WTC11 (cell line): ENCODE results near the gene DENND4A. TPM values are rescaled to one million over a fixed set of nuclear protein-coding genes. Genes with fewer than 3 reads are reported as not detected.

ENCODE experiments used
- ATAC-seq: fragments of 200-7000 bp; cut with Tn5 transposase; 2 replicates; pipeline ENCODE4 v1.10.0; 2021; ENCODE audit warnings: mild to moderate bottlenecking, moderate library complexity
- CTCF ChIA-PET: fragments of 300-600 bp; sonication (Branson Sonifier 250); formaldehyde crosslinking; loops from one replicate; lab custom pipeline; 2021; ENCODE audit warnings: antibody characterized with exemption; lab: Charles Lee
- POLR2A ChIA-PET: fragments of 350-600 bp; sonication (Branson Sonifier 250); formaldehyde crosslinking; loops from one replicate; lab custom pipeline; 2021; ENCODE audit warnings: antibody characterized with exemption; lab: Charles Lee
- DNase-seq: peaks from one replicate; pipeline ENCODE4 v3.0.0; 2021; ENCODE audit warnings: low spot score
- H3K27ac Mint-ChIP-seq: 2 replicates; pipeline ENCODE4 v1.8.0; 2021; ENCODE audit warnings: mixed read lengths
- H3K27me3 Mint-ChIP-seq: 2 replicates; pipeline ENCODE4 v1.8.0; 2021; ENCODE audit warnings: low read depth, mild to moderate bottlenecking, moderate library complexity, mixed read lengths
- H3K36me3 Mint-ChIP-seq: 2 replicates; pipeline ENCODE4 v1.8.0; 2021; ENCODE audit warnings: mixed read lengths
- H3K4me1 Mint-ChIP-seq: 2 replicates; pipeline ENCODE4 v1.8.0; 2022; ENCODE audit warnings: mixed read lengths
- H3K4me3 Mint-ChIP-seq: 2 replicates; pipeline ENCODE4 v1.8.0; 2021; ENCODE audit warnings: mild to moderate bottlenecking, moderate library complexity, mixed read lengths
- H3K9me3 Mint-ChIP-seq: 2 replicates; pipeline ENCODE4 v1.8.0; 2021; ENCODE audit warnings: mixed read lengths
- ATF1 ChIP-seq: sonication (generic); formaldehyde crosslinking; IDR thresholded peaks from 2 replicates; pipeline ENCODE4 v1.8.1; 2023; ENCODE audit warnings: mild to moderate bottlenecking, moderate library complexity, missing genetic modification reagents
- CREB1 ChIP-seq: sonication (generic); formaldehyde crosslinking; IDR thresholded peaks from 2 replicates; pipeline ENCODE4 v1.8.0; 2023; ENCODE audit warnings: mild to moderate bottlenecking, missing genetic modification reagents
- CTCF ChIP-seq: fragments of 200-600 bp; IDR thresholded peaks from 2 replicates; pipeline ENCODE4 v1.8.0; 2022; ENCODE audit warnings: antibody characterized with exemption
- ESRRA ChIP-seq: sonication (generic); formaldehyde crosslinking; IDR thresholded peaks from 2 replicates; pipeline ENCODE4 v1.8.1; 2022; ENCODE audit warnings: mild to moderate bottlenecking, missing genetic modification reagents, borderline replicate concordance
- FOXJ3 ChIP-seq: sonication (generic); formaldehyde crosslinking; IDR thresholded peaks from 2 replicates; pipeline ENCODE4 v1.9.0; 2021; ENCODE audit warnings: missing genetic modification reagents, mild to moderate bottlenecking, borderline replicate concordance
- FOXP1 ChIP-seq: sonication (generic); formaldehyde crosslinking; IDR thresholded peaks from 2 replicates; pipeline ENCODE4 v1.8.0; 2022; ENCODE audit warnings: missing genetic modification reagents, mild to moderate bottlenecking, moderate library complexity, borderline replicate concordance
- KAT7 ChIP-seq: sonication (generic); formaldehyde crosslinking; IDR thresholded peaks from 2 replicates; pipeline ENCODE4 v1.8.1; 2023; ENCODE audit warnings: missing genetic modification reagents, mild to moderate bottlenecking, borderline replicate concordance
- MAX ChIP-seq: sonication (generic); formaldehyde crosslinking; IDR thresholded peaks from 2 replicates; pipeline ENCODE4 v1.8.0; 2022; ENCODE audit warnings: mild to moderate bottlenecking, missing genetic modification reagents
- PREB ChIP-seq: sonication (generic); formaldehyde crosslinking; IDR thresholded peaks from 2 replicates; pipeline ENCODE4 v1.8.1; 2022; ENCODE audit warnings: mild to moderate bottlenecking, missing genetic modification reagents, moderate library complexity, borderline replicate concordance
- RELA ChIP-seq: sonication (generic); formaldehyde crosslinking; IDR thresholded peaks from 2 replicates; pipeline ENCODE4 v1.8.1; 2022; ENCODE audit warnings: missing genetic modification reagents, mild to moderate bottlenecking, borderline replicate concordance
- SOX15 ChIP-seq: fragments of 250-450 bp; sonication (Bioruptor Pico); IDR thresholded peaks from 2 replicates; pipeline ENCODE4 v1.9.0; 2021; ENCODE audit warnings: mild to moderate bottlenecking
- SP1 ChIP-seq: sonication (generic); formaldehyde crosslinking; conservative IDR thresholded peaks from 2 replicates; pipeline ENCODE4 v1.8.1; 2022; ENCODE audit warnings: missing genetic modification reagents
- ZBTB21 ChIP-seq: sonication (generic); formaldehyde crosslinking; IDR thresholded peaks from 2 replicates; pipeline ENCODE4 v1.8.1; 2023; ENCODE audit warnings: mild to moderate bottlenecking, missing genetic modification reagents, borderline replicate concordance
- ZNF232 ChIP-seq: sonication (generic); formaldehyde crosslinking; IDR thresholded peaks from 2 replicates; pipeline ENCODE4 v1.8.0; 2022; ENCODE audit warnings: mild to moderate bottlenecking, missing genetic modification reagents
- ZNF317 ChIP-seq: sonication (generic); formaldehyde crosslinking; IDR thresholded peaks from 2 replicates; pipeline ENCODE4 v1.8.1; 2023; ENCODE audit warnings: low read depth, mild to moderate bottlenecking, moderate library complexity, missing genetic modification reagents, borderline replicate concordance
- ZNF423 ChIP-seq: fragments of 250-450 bp; sonication (Bioruptor Pico); IDR thresholded peaks from 2 replicates; pipeline ENCODE4 v2.1.2; 2022; ENCODE audit warnings: mild to moderate bottlenecking, moderate library complexity
- total RNA-seq: library from RNA; stranded (reverse); gene quantifications from 3 replicates; pipeline ENCODE4 v1.2.3, GENCODE V29; 2021
- TF ChIP-seq, protein P1 (sequence below): sonication (generic); formaldehyde crosslinking; IDR thresholded peaks from 2 replicates; pipeline ENCODE4 v1.8.0; 2022; ENCODE audit warnings: mild to moderate bottlenecking, missing genetic modification reagents
- TF ChIP-seq, protein P2 (sequence below): sonication (generic); formaldehyde crosslinking; IDR thresholded peaks from 2 replicates; pipeline ENCODE4 v1.8.1; 2023; ENCODE audit warnings: mild to moderate bottlenecking, missing genetic modification reagents
- TF ChIP-seq, protein P3 (sequence below): sonication (generic); formaldehyde crosslinking; IDR thresholded peaks from 2 replicates; pipeline ENCODE4 v1.8.1; 2022; ENCODE audit warnings: low read depth, missing genetic modification reagents, borderline replicate concordance

DENND4A gene
- total RNA-seq, 1 experiment from 2014 or later = 5.7 TPM

GRCh38 chr15:65690778-65691177 lies 101.3 kb downstream of the DENND4A start:
- DNase-seq = no peak
- ChIA-PET POLR2A (interaction anchor here (0.6 kb wide), 1 partner anchor 57 kb away, joined by 4 read pairs; no protein-coding TSS in a partner anchor), CTCF (no interaction called here)

DNA sequence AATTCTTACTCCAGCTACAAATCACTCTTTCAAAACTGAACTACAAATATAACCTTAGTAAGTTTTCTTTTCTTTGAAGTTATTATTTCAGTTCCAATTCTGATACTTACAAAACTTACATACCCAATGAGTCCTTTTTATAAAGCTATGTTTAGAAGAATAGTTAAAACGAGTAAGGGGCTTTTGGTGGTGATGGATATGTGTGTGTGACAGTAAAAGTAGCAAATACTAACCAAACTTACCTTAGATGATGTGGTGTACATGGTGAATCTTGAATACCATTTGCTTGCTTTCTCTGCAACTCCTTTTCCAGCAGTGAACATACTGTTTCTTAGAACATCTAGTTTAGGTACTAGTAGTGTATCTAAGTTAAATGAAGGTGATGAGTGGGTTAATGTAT lies 101.9 kb downstream of the DENND4A start:
- ChIA-PET POLR2A (no interaction called here), CTCF (interaction anchor here (0.8 kb wide), 1 partner anchor 11 kb away, joined by 3 read pairs; no protein-coding TSS in a partner anchor)
- no peaks in the 10 kb centered on the region for H3K9me3 Mint-ChIP-seq

More at GRCh38 chr15:65690778-65691177, 101.3 kb downstream of the DENND4A start:
- Mint-ChIP-seq H3K27me3 (no peaks in the 10 kb centered on the region), H3K4me3 (no peak overlapping the region), H3K36me3 (no peaks in the 10 kb centered on the region), H3K4me1 (no peaks in the 10 kb centered on the region), H3K27ac (no peak overlapping the region), H3K9me3 (no peaks in the 10 kb centered on the region)
- no peak for ATAC-seq
- TF ChIP-seq KAT7 (no peak), RELA (CRISPR knock-in tag) (no peak), MAX (no peak), ZBTB21 (CRISPR knock-in tag) (no peak), ZNF232 (CRISPR knock-in tag) (no peak), ATF1 (no peak), SP1 (no peak), FOXP1 (no peak), CTCF (no peak)
- TF ChIP-seq, protein P1, sequence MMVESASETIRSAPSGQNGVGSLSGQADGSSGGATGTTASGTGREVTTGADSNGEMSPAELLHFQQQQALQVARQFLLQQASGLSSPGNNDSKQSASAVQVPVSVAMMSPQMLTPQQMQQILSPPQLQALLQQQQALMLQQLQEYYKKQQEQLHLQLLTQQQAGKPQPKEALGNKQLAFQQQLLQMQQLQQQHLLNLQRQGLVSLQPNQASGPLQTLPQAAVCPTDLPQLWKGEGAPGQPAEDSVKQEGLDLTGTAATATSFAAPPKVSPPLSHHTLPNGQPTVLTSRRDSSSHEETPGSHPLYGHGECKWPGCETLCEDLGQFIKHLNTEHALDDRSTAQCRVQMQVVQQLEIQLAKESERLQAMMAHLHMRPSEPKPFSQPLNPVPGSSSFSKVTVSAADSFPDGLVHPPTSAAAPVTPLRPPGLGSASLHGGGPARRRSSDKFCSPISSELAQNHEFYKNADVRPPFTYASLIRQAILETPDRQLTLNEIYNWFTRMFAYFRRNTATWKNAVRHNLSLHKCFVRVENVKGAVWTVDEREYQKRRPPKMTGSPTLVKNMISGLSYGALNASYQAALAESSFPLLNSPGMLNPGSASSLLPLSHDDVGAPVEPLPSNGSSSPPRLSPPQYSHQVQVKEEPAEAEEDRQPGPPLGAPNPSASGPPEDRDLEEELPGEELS (CRISPR knock-in tag) = no peak
- TF ChIP-seq, protein P2, sequence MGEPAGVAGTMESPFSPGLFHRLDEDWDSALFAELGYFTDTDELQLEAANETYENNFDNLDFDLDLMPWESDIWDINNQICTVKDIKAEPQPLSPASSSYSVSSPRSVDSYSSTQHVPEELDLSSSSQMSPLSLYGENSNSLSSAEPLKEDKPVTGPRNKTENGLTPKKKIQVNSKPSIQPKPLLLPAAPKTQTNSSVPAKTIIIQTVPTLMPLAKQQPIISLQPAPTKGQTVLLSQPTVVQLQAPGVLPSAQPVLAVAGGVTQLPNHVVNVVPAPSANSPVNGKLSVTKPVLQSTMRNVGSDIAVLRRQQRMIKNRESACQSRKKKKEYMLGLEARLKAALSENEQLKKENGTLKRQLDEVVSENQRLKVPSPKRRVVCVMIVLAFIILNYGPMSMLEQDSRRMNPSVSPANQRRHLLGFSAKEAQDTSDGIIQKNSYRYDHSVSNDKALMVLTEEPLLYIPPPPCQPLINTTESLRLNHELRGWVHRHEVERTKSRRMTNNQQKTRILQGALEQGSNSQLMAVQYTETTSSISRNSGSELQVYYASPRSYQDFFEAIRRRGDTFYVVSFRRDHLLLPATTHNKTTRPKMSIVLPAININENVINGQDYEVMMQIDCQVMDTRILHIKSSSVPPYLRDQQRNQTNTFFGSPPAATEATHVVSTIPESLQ (CRISPR knock-in tag) = no peak

More for the DNA sequence above, 101.9 kb downstream of the DENND4A start:
- DNase-seq (no peak), ATAC-seq (no peak)
- TF ChIP-seq ESRRA (CRISPR knock-in tag) (no peak), PREB (CRISPR knock-in tag) (no peak), FOXJ3 (CRISPR knock-in tag) (no peak), ZNF317 (CRISPR knock-in tag) (no peak), SOX15 (CRISPR knock-in tag) (no peak), ATF1 (no peak), ZNF423 (CRISPR knock-in tag) (no peak), CREB1 (CRISPR knock-in tag) (no peak)
- TF ChIP-seq, protein P3, sequence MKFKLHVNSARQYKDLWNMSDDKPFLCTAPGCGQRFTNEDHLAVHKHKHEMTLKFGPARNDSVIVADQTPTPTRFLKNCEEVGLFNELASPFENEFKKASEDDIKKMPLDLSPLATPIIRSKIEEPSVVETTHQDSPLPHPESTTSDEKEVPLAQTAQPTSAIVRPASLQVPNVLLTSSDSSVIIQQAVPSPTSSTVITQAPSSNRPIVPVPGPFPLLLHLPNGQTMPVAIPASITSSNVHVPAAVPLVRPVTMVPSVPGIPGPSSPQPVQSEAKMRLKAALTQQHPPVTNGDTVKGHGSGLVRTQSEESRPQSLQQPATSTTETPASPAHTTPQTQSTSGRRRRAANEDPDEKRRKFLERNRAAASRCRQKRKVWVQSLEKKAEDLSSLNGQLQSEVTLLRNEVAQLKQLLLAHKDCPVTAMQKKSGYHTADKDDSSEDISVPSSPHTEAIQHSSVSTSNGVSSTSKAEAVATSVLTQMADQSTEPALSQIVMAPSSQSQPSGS (CRISPR knock-in tag) = no peak
- Mint-ChIP-seq H3K27ac (no peak overlapping the region), H3K4me3 (no peak overlapping the region), H3K36me3 (no peaks in the 10 kb centered on the region), H3K27me3 (no peaks in the 10 kb centered on the region), H3K4me1 (no peaks in the 10 kb centered on the region)
